Measurements from ENCODE around the gene BMP6.

DNA sequence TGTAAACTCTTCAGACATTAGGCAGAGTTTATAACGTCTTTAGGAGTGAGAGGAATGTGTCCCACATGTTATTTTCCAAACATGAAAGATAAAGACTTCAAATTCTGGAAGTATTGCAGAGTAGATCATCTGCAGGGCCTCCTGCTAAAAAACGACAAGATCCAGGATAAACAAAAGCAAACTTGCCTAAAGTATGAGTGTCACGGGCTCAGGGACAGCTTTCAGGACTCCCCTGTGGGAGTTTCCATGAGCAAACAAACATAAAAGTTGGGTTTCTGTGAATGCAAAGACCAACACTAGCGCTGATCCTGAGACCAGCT is 107.8 kb downstream of the BMP6 start:
- TF ChIP-seq, protein P1, sequence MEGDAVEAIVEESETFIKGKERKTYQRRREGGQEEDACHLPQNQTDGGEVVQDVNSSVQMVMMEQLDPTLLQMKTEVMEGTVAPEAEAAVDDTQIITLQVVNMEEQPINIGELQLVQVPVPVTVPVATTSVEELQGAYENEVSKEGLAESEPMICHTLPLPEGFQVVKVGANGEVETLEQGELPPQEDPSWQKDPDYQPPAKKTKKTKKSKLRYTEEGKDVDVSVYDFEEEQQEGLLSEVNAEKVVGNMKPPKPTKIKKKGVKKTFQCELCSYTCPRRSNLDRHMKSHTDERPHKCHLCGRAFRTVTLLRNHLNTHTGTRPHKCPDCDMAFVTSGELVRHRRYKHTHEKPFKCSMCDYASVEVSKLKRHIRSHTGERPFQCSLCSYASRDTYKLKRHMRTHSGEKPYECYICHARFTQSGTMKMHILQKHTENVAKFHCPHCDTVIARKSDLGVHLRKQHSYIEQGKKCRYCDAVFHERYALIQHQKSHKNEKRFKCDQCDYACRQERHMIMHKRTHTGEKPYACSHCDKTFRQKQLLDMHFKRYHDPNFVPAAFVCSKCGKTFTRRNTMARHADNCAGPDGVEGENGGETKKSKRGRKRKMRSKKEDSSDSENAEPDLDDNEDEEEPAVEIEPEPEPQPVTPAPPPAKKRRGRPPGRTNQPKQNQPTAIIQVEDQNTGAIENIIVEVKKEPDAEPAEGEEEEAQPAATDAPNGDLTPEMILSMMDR (IDR thresholded peaks at IDR 0.05) = no peak
- TF ChIP-seq POLR2A (IDR thresholded peaks at IDR 0.05) = no peak

All from heart left ventricle (tissue), 13 donors.